GM18498 (cell line): Measurements from ENCODE around the gene ELP5.
A peak's percentile ranks its signal among the peaks of the same experiment; 100 is the strongest.

Experiments used
- ATAC-seq: cut with Tn5 transposase; IDR thresholded peaks from one replicate; pipeline ENCODE4 v1.9.1; 2021; ENCODE audit warnings: mild to moderate bottlenecking, moderate library complexity; ENCODE audit not compliant: unreplicated experiment

Gene ELP5

DNA sequence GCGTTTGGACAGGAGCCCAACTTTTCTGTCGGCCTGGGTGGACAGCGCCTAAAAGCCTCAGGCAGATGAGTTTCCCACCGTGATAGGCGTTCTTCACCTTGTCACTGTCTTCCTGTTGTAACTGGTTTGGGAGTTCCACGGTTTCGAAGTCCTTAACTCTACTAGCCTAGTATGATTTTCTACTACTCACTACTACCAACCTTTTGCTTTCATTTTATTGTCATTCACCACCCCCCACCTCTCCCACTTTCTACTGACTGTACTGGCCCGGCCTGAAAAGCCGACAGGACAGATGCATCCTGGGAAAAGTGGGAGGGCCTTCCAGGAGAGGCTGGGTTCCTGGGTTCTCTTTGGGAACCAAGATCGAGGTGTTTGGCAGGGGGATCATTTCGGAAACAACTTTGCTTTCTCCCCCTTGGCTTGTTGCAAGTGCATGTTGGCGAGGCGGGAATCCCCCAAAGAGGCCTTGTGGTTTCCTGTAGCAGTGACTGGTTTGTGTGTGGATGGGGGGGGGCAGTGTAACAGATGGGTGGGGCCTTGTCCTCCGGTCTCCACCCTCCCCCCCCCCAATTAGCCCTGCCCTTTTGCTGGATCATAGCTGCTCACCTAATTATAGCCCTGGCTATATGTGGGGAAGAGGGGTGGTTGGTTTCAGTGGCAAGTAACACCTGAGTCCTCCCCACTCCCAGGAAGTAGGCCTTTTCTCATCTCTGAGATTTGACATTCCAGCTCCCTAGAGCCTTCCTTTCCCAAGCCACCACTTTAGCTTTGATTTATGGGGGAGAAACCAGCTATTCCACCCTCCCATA, 56.8 kb downstream of the ELP5 start:
- peak; percentile 27 for ATAC-seq
